GM12872 (cell line): ENCODE measurements around the gene RPL13A.

Source experiments
- TF ChIP-seq, protein P1 (sequence below): IDR thresholded peaks from 3 replicates; pipeline ENCODE4 v1.5.1; 2011; ENCODE audit warnings: low read depth, mild to moderate bottlenecking, low read length, moderate library complexity; ENCODE audit not compliant: insufficient read depth

The RPL13A gene

DNA sequence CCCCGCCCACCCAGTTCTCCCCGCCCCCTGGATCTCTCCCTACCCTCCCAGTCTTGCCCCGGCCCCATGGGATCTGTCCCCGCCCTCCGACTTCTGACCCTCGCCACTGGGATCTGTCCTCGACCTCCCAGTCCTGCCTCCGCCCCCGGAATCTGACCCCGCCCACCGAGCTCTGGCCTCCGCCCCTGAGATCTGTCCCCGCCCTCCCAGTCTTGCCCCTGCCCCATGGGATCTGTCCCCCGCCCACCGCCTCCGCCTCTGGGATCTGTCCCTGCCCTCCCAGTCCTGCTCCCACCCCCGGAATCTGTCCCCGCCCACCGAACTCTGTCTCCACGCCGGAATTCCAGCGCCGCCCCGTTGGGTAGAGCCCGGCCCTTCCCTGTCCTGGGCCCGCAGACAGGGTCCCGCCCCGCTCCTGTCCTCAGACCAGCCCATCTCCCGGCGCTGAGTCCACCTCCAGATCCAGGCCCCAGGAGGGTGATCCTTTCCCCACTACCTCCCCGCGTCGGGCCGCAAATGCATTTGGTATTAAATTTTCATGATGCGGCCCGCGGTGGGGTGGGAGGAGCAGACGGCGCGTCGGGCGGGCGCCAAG, 44.5 kb upstream of the RPL13A start:
- TF ChIP-seq, protein P1, sequence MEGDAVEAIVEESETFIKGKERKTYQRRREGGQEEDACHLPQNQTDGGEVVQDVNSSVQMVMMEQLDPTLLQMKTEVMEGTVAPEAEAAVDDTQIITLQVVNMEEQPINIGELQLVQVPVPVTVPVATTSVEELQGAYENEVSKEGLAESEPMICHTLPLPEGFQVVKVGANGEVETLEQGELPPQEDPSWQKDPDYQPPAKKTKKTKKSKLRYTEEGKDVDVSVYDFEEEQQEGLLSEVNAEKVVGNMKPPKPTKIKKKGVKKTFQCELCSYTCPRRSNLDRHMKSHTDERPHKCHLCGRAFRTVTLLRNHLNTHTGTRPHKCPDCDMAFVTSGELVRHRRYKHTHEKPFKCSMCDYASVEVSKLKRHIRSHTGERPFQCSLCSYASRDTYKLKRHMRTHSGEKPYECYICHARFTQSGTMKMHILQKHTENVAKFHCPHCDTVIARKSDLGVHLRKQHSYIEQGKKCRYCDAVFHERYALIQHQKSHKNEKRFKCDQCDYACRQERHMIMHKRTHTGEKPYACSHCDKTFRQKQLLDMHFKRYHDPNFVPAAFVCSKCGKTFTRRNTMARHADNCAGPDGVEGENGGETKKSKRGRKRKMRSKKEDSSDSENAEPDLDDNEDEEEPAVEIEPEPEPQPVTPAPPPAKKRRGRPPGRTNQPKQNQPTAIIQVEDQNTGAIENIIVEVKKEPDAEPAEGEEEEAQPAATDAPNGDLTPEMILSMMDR, result no peak

DNA sequence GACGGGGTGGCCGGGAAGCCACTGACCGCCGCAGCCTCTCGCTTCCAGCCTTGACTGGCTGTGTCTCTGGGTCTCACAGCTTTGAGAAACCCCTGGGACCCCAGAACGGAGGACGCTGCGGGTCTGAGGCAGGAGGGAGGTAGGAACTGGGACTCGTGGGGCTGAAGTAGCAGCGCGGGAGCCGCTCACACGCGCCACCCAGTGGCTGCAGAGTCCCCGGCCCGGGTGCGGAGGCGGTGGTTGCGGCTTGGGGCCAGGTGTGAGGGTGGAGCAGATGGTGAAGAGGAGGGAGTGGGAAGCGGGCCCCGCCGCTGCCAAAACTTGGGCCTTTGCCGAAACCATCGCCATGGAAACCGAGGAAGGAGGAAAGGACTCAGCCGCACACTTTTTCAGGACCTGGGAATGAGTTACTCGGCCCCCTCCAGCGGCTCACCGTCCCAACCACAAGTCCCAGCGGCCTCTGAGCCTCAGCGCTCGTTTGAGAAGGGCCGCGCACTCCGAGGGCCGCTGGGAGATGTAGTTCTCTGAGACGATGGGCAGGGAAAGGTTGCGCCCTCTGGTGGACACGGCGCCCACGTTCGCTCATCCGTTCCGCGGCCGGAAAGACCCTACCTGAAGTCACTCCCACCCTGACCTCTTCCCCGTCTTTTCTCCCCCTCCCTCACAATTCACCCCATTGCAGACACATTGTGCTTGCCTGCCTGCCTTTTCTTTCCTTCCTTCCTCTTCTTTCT, 43.9 kb upstream of the RPL13A start:
- TF ChIP-seq, protein P1, result peak; percentile 86

DNA sequence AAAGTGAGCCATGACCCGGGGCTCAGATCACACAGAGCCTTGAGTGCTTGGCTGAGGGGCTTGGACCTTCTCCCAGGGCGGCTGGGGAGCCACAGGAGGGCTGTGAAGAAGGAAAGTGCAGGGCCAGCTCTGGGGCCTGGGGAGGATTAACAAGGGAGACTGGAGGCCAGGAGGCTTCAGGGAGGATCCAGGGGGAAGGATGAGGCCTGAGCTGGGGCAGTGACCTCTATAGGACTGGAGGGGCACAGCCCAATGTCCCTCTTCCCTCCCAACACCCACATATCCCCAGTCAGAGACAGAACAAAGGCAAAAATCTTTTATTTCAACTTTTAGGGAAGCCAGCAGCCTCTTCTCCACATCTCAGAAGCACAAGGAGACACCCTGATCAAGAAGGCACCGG, 41.4 kb upstream of the RPL13A start:
- TF ChIP-seq, protein P1, result no peak

DNA sequence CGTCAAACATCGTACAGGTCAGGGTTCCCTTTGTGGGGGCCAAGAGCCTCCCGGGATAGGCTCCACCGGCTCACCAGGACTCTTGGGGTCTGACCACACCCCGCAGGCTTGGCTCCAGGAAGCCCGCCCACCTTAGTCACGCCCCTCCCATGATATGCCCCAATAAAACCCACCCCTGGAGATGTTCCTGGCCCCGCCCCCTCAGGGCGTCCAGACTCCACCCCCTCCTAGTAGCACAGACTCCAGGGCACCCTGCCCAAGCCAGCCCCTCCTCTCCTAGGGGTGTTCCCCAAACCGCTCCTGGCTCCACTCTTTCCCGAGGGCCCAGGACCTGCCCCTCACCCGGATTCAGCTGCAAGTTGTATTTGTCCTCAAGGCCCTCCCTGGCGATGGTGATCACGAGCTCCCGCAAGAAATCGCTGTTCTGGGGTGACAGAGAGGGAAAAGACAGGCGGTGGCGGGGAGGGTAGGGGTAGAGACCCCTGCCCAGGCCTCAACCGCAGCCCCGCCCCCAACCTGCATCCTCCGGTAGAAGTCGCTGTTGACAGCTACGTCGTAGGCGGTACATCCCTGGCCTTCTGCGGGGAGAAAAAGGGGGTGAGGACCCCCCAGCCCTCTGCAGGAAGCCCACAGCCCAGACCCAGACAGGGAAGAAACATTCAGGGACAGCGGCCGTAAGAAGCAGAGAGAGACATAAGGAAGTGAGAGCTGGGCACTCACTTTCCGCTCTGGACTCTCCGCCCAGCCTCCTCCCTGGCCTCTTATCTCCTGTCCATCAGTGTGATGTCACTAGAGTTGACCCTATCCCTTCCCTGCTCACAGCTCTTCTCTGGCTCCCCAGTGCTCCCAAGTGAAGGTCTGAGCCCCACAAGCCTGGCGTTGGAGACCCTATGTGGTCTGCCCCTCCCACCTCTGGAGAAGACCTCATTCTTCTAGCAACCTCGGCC, 39.6 kb upstream of the RPL13A start:
- TF ChIP-seq, protein P1, result no peak

DNA sequence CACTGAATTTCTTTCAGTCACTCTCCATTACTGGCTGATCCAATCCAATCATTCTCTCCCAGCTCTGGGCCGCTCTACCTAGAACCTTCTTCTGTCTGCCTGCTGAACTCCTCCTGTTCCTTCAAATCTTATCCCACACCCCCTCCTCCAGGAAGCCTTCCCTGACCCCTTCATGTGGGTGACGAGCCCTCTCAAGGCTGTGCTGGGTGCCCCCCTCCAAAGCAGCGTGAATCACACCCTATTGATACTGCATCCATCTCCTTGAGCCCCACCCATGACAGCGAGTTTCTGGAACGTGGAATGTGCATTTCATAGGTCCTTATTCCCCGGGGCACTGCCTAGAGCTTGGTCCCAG, 39.0 kb upstream of the RPL13A start:
- TF ChIP-seq, protein P1, result no peak

DNA sequence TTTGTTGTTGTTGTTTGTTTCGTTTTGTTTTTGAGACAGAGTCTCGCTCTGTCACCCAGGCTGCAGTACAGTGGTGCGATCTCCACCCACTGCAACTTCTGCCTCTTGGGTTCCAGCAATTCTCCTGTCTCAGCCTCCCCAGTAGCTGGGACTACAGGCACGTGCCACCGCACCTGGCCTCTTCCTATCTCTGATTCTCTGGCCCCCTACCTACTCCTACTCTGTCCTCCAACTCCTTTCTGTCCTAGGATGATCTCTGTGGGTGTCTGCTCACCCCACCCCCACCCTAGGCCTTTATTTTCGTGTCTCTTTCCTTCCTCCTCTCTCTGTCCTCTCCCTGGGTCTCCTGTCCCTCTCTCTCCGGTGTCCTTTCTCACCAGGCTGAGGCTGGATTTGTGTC, 37.0 kb upstream of the RPL13A start:
- TF ChIP-seq, protein P1, result no peak
